HEK293 (cell line): Measurements from ENCODE around the gene SCAMP5.

Experiments used
- BCL6B ChIP-seq: fragments of 450-650 bp; formaldehyde crosslinking; IDR thresholded peaks from 2 replicates; pipeline ENCODE4 v1.5.1; 2017; ENCODE audit warnings: missing biosample characterization, missing genetic modification characterization
- GLIS2 ChIP-seq: fragments of 450-650 bp; formaldehyde crosslinking; IDR thresholded peaks from 2 replicates; pipeline ENCODE4 v1.5.1; 2016; ENCODE audit warnings: missing biosample characterization, missing genetic modification characterization
- OVOL3 ChIP-seq: fragments of 450-650 bp; formaldehyde crosslinking; IDR thresholded peaks from 2 replicates; pipeline ENCODE4 v1.5.1; 2016; ENCODE audit warnings: missing biosample characterization, missing genetic modification characterization
- PATZ1 ChIP-seq: fragments of 450-650 bp; formaldehyde crosslinking; IDR thresholded peaks from 2 replicates; pipeline ENCODE4 v1.5.1; 2016; ENCODE audit warnings: missing biosample characterization, missing genetic modification characterization
- SCRT1 ChIP-seq: fragments of 450-650 bp; formaldehyde crosslinking; IDR thresholded peaks from 2 replicates; pipeline ENCODE4 v1.5.1; 2016; ENCODE audit warnings: missing biosample characterization, missing genetic modification characterization, borderline replicate concordance
- SP3 ChIP-seq: fragments of 450-650 bp; formaldehyde crosslinking; IDR thresholded peaks from 2 replicates; pipeline ENCODE4 v1.5.1; 2016; ENCODE audit warnings: missing biosample characterization, missing genetic modification characterization
- ZBTB17 ChIP-seq: fragments of 450-650 bp; formaldehyde crosslinking; IDR thresholded peaks from 2 replicates; pipeline ENCODE4 v1.5.1; 2016; ENCODE audit warnings: missing biosample characterization, missing genetic modification characterization
- ZBTB21 ChIP-seq: fragments of 450-650 bp; formaldehyde crosslinking; IDR thresholded peaks from 2 replicates; pipeline ENCODE4 v1.5.1; 2017; ENCODE audit warnings: missing biosample characterization, missing genetic modification characterization
- ZBTB26 ChIP-seq: fragments of 450-650 bp; formaldehyde crosslinking; optimal IDR thresholded peaks from 2 replicates; pipeline ENCODE3; 2016; ENCODE audit warnings: missing biosample characterization, mild to moderate bottlenecking, missing genetic modification characterization
- ZBTB44 ChIP-seq: fragments of 450-650 bp; IDR thresholded peaks from 2 replicates; pipeline ENCODE4 v1.5.1; 2018; ENCODE audit warnings: missing biosample characterization, mild to moderate bottlenecking, missing genetic modification characterization
- ZBTB48 ChIP-seq: fragments of 450-650 bp; formaldehyde crosslinking; IDR thresholded peaks from 2 replicates; pipeline ENCODE4 v1.5.1; 2016; ENCODE audit warnings: missing biosample characterization, missing genetic modification characterization
- ZNF202 ChIP-seq: fragments of 450-650 bp; formaldehyde crosslinking; IDR thresholded peaks from 2 replicates; pipeline ENCODE4 v1.5.1; 2016; ENCODE audit warnings: missing biosample characterization, missing genetic modification characterization, borderline replicate concordance
- ZNF274 ChIP-seq, 2 experiments: fragments of 200-500 bp in 1 of 2; fragments of 450-650 bp in 1 of 2; sonication (Bioruptor generic) in 1 of 2; formaldehyde crosslinking in 1 of 2; IDR thresholded peaks; 2 replicates each; pipeline versions ENCODE4 v1.5.1 to v1.6.1; 2014 to 2016; ENCODE audit warnings: borderline replicate concordance in 1 of 2, inconsistent platforms in 1 of 2, low read length in 1 of 2, missing biosample characterization in 1 of 2, missing genetic modification characterization in 1 of 2
- ZNF280D ChIP-seq: fragments of 450-650 bp; formaldehyde crosslinking; IDR thresholded peaks from 2 replicates; pipeline ENCODE4 v1.5.1; 2016; ENCODE audit warnings: missing biosample characterization, missing genetic modification characterization
- ZNF362 ChIP-seq: fragments of 450-650 bp; formaldehyde crosslinking; IDR thresholded peaks from 2 replicates; pipeline ENCODE4 v1.5.1; 2016; ENCODE audit warnings: missing biosample characterization, missing genetic modification characterization
- ZNF488 ChIP-seq: fragments of 450-650 bp; formaldehyde crosslinking; IDR thresholded peaks from 2 replicates; pipeline ENCODE4 v1.5.1; 2016; ENCODE audit warnings: missing biosample characterization, missing genetic modification characterization
- ZNF513 ChIP-seq: fragments of 450-650 bp; IDR thresholded peaks from 2 replicates; pipeline ENCODE4 v1.5.1; 2018; ENCODE audit warnings: missing biosample characterization, missing genetic modification characterization
- ZNF658 ChIP-seq: fragments of 450-650 bp; formaldehyde crosslinking; IDR thresholded peaks from 2 replicates; pipeline ENCODE4; 2016; ENCODE audit warnings: missing biosample characterization, missing genetic modification characterization
- ZNF692 ChIP-seq: fragments of 450-650 bp; formaldehyde crosslinking; IDR thresholded peaks from 2 replicates; pipeline ENCODE4 v1.5.1; 2016; ENCODE audit warnings: missing biosample characterization, missing genetic modification characterization
- ZNF704 ChIP-seq: fragments of 450-650 bp; formaldehyde crosslinking; IDR thresholded peaks from 2 replicates; pipeline ENCODE4 v1.5.1; 2016; ENCODE audit warnings: missing biosample characterization, missing genetic modification characterization
- ZNF785 ChIP-seq: fragments of 450-650 bp; formaldehyde crosslinking; IDR thresholded peaks from 2 replicates; pipeline ENCODE4 v1.5.1; 2016; ENCODE audit warnings: missing biosample characterization, missing genetic modification characterization

SCAMP5 gene

GRCh38 chr15:74950078-74950908, 45.1 kb upstream of the SCAMP5 start (continued):
- TF ChIP-seq ZNF513 (peak; percentile 68), ZBTB44 (tag by site-specific recombination) (no peak), OVOL3 (no peak), ZNF692 (tag by site-specific recombination) (peak; percentile 62; the same call in 1 of the 2 replicates), ZNF280D (tag by site-specific recombination) (no peak), ZNF658 (no peak), PATZ1 (peak; percentile 69), ZBTB48 (0 out of 2 replicates have a peak, but pooled peaks have one; percentile 21), ZNF704 (tag by site-specific recombination) (no peak), ZNF274 (IDR thresholded peaks at IDR 0.05; ENCODE audit: low read length) (no peak), ZNF274 (tag by site-specific recombination; IDR thresholded peaks at IDR 0.05; ENCODE audit: borderline replicate concordance) (no peak), SP3 (tag by site-specific recombination) (no peak), ZNF785 (tag by site-specific recombination) (no peak), ZBTB26 (tag by site-specific recombination) (no peak), ZNF488 (tag by site-specific recombination) (no peak), SCRT1 (tag by site-specific recombination) (no peak), BCL6B (tag by site-specific recombination) (no peak), ZNF202 (tag by site-specific recombination) (no peak), ZBTB21 (tag by site-specific recombination) (no peak), GLIS2 (0 out of 2 replicates have a peak, but pooled peaks have one; percentile 8), ZBTB17 (no peak; the same call in none of the 2 replicates), ZNF362 (tag by site-specific recombination) (peak; percentile 98)
